ENCODE measurements around the gene PKP2.

DNA sequence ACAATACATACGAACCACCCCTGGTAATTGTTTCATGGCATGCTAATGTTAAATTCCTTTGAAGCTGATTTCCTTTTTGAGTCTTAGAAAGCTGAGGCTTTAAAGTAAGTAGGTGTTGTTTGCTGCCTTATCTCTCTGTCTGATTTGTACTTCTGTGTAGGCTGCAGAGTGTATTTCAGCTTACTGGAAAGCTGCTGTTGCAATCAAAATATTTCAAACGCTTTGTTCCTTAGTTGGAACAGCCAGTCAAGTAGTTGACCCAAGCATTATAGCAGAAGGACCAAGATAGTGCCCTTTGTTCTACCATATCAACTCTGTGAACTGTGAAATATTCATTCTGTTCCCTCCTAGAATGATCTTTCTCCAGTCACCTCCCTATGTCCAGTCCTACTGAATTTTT is 3.1 kb downstream of the PKP2 start:
- TF ChIP-seq, protein P1, sequence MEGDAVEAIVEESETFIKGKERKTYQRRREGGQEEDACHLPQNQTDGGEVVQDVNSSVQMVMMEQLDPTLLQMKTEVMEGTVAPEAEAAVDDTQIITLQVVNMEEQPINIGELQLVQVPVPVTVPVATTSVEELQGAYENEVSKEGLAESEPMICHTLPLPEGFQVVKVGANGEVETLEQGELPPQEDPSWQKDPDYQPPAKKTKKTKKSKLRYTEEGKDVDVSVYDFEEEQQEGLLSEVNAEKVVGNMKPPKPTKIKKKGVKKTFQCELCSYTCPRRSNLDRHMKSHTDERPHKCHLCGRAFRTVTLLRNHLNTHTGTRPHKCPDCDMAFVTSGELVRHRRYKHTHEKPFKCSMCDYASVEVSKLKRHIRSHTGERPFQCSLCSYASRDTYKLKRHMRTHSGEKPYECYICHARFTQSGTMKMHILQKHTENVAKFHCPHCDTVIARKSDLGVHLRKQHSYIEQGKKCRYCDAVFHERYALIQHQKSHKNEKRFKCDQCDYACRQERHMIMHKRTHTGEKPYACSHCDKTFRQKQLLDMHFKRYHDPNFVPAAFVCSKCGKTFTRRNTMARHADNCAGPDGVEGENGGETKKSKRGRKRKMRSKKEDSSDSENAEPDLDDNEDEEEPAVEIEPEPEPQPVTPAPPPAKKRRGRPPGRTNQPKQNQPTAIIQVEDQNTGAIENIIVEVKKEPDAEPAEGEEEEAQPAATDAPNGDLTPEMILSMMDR (conservative IDR thresholded peaks at IDR 0.05 in 1 of 2, IDR thresholded peaks at IDR 0.05 in 1 of 2; ENCODE audit: low read depth in 1 of 2, low read length in 2 of 2): no peak
- TF ChIP-seq EZH2 (IDR thresholded peaks at IDR 0.05; ENCODE audit: low read length, missing control alignments): no peak

All from fibroblast of lung (primary cell).